Left ventricle myocardium inferior (tissue), 1 donor: ENCODE measurements around the gene OLFML1. TPM values are rescaled to one million over a fixed set of nuclear protein-coding genes. Genes with fewer than 3 reads are reported as not detected.
A peak's percentile ranks its signal among the peaks of the same experiment; 100 is the strongest.
"Not testable (repeated sequence)": the region's sequence is repeated elsewhere in the genome, so short reads cannot be mapped to it uniquely, and the experiment has no call there.

Experiments
- DNase-seq: peaks from one replicate; pipeline ENCODE4 v3.0.0-alpha.2; 2020
- H3K27ac ChIP-seq: fragments of 200-600 bp; replicated peaks from 2 replicates; pipeline ENCODE4 v1.8.0; 2021
- H3K27me3 ChIP-seq: fragments of 200-600 bp; 2 replicates; pipeline ENCODE4 v1.8.0; 2021; ENCODE audit warnings: low read depth
- H3K36me3 ChIP-seq: fragments of 200-600 bp; 2 replicates; pipeline ENCODE4 v1.8.0; 2021
- H3K4me1 ChIP-seq: fragments of 200-600 bp; 2 replicates; pipeline ENCODE4 v1.8.0; 2021
- H3K4me3 ChIP-seq: fragments of 200-600 bp; 2 replicates; pipeline ENCODE4 v1.8.0; 2021; ENCODE audit warnings: mild to moderate bottlenecking, moderate library complexity
- H3K9me3 ChIP-seq: fragments of 200-600 bp; replicated peaks from 2 replicates; pipeline ENCODE4 v1.8.0; 2021
- CTCF ChIP-seq: fragments of 200-600 bp; IDR thresholded peaks from 2 replicates; pipeline ENCODE4 v1.8.0; 2021; ENCODE audit warnings: antibody characterized with exemption, mild to moderate bottlenecking, borderline replicate concordance
- intact Hi-C: fragments of 100-400 bp; cut with micrococcal nuclease; formaldehyde crosslinking; loops from one replicate; pipeline ENCODE4 v1.11.0; 2022
- total RNA-seq: library from RNA; stranded (reverse); fragmentation: NEBNext Ultra II Directional; extraction: Animal tissue kit (Norgen Biotek cat#: 25700); gene quantifications from one replicate; pipeline ENCODE4 v1.2.1, GENCODE V29; 2021
- donor health status: DM: no; HTN: yes; CAD: no; lungs with severe emphysema.

Gene OLFML1
- total RNA-seq, 1 donor from 2014 or later, result 7.3 TPM

- H3K36me3 ChIP-seq, result no peaks in the 10 kb centered on the region
- H3K4me3 ChIP-seq, result no peak overlapping the region
- TF ChIP-seq CTCF, result no peak
- H3K27ac ChIP-seq, result no peak overlapping the region
- peaks cover 50% of the 10 kb centered on the region for H3K4me1 ChIP-seq
- intact Hi-C loops, result no loop called here
- H3K27me3 ChIP-seq, result no peaks in the 10 kb centered on the region
- no peak for DNase-seq
- no peaks in the 10 kb centered on the region for H3K9me3 ChIP-seq
These were observed 30.2 kb downstream of the OLFML1 start for GRCh38 chr11:7515447-7515886.

- intact Hi-C loops, result no loop called here
- DNase-seq, result no peak
- Histone ChIP-seq H3K27ac (no peak overlapping the region), H3K4me1 (peaks cover 40% of the 10 kb centered on the region), H3K4me3 (no peak overlapping the region), H3K9me3 (no peaks in the 10 kb centered on the region), H3K36me3 (no peaks in the 10 kb centered on the region), H3K27me3 (no peaks in the 10 kb centered on the region)
- no peak for TF ChIP-seq CTCF
These were observed 31.2 kb downstream of the OLFML1 start for GRCh38 chr11:7516475-7516874.

GRCh38 chr11:7517743-7518142 lies 32.4 kb downstream of the OLFML1 start:
- H3K36me3 ChIP-seq, H3K4me3 ChIP-seq, H3K27ac ChIP-seq, H3K27me3 ChIP-seq, H3K9me3 ChIP-seq, intact Hi-C loops, DNase-seq: not testable (repeated sequence)
- H3K4me1 ChIP-seq, result peaks cover 30% of the 10 kb centered on the region

GRCh38 chr11:7518811-7519562 lies 33.7 kb downstream of the OLFML1 start:
- Histone ChIP-seq H3K36me3 (no peaks in the 10 kb centered on the region), H3K27ac (no peak overlapping the region), H3K9me3 (no peaks in the 10 kb centered on the region), H3K27me3 (no peaks in the 10 kb centered on the region), H3K4me1 (peaks cover 30% of the 10 kb centered on the region), H3K4me3 (no peak overlapping the region)
- DNase-seq, result no peak
- no peak for TF ChIP-seq CTCF
- intact Hi-C loops, result no loop called here

GRCh38 chr11:7520011-7520942 lies 35.0 kb downstream of the OLFML1 start:
- intact Hi-C loops, result no loop called here
- Histone ChIP-seq H3K4me3 (no peak overlapping the region), H3K27me3 (no peaks in the 10 kb centered on the region), H3K4me1 (peaks cover 29% of the 10 kb centered on the region), H3K36me3 (no peaks in the 10 kb centered on the region), H3K27ac (no peak overlapping the region), H3K9me3 (no peaks in the 10 kb centered on the region)
- no peak for DNase-seq
- TF ChIP-seq CTCF, result no peak

- Histone ChIP-seq H3K4me1 (peaks cover 26% of the 10 kb centered on the region), H3K9me3 (no peaks in the 10 kb centered on the region), H3K27me3 (no peaks in the 10 kb centered on the region), H3K36me3 (no peaks in the 10 kb centered on the region), H3K4me3 (no peak overlapping the region), H3K27ac (peak overlapping the region; percentile 30)
- intact Hi-C loops, result no loop called here
- no peak for TF ChIP-seq CTCF
- no peak for DNase-seq
These were observed 35.7 kb downstream of the OLFML1 start for GRCh38 chr11:7520981-7521487.
